HepG2 (cell line): ENCODE data around the gene SDCCAG8. TPM values are rescaled to one million over a fixed set of nuclear protein-coding genes. Genes with fewer than 3 reads are reported as not detected.

Experiments used
- ATAC-seq: fragments of 200-7000 bp; cut with Tn5 transposase; 3 replicates; pipeline ENCODE4 v1.9.1; 2020; ENCODE audit warnings: mild to moderate bottlenecking, moderate library complexity
- BruUV-seq: library from RNA; stranded (reverse); fragments of 400-500 nt; replicated peaks from 2 replicates; lab custom pipeline; 2021; lab: Mats Ljungman, UMichigan
- CTCF ChIA-PET: fragments of 300-600 bp; formaldehyde crosslinking; extraction: SDS; loops from one replicate; lab custom pipeline; 2021; ENCODE audit warnings: low total read pairs, inconsistent platforms, low intra/inter-chr PET ratio; lab: Yijun Ruan, JAX
- POLR2A ChIA-PET: fragments of 350-600 bp; sonication (Branson Sonifier 250); formaldehyde crosslinking; loops from one replicate; lab custom pipeline; 2020; ENCODE audit warnings: antibody characterized with exemption, inconsistent platforms; lab: Yijun Ruan, JAX
- DNase-seq: peaks from one replicate; pipeline ENCODE4 v3.0.0-alpha.2; 2015; ENCODE audit warnings: low spot score
- FAIRE-seq: peaks from 3 replicates; lab custom pipeline; 2011; peaks lifted over from hg19 to GRCh38; lab: Jason Lieb, UNC
- H2AFZ ChIP-seq: one replicate; pipeline ENCODE4 v1.6.1; 2011; ENCODE audit warnings: low read length, inconsistent platforms
- H3K27ac ChIP-seq: fragments of 300-600 bp; 3 replicates; pipeline ENCODE4 v1.8.0; 2011; ENCODE audit warnings: mixed run types, mild to moderate bottlenecking, mixed read lengths, low read length, inconsistent platforms; ENCODE audit not compliant: insufficient read depth; ENCODE audit errors: extremely low read length
- H3K27me3 ChIP-seq, 2 experiments: fragments of 200-600 bp in 1 of 2; 2 replicates in 1 of 2; 3 replicates in 1 of 2; pipeline versions ENCODE4 v1.6.0 to v1.8.0; 2011; ENCODE audit warnings: low read length in 2 of 2, mild to moderate bottlenecking in 2 of 2, moderate library complexity in 2 of 2, inconsistent platforms in 1 of 2; ENCODE audit not compliant: insufficient read depth in 2 of 2, control insufficient read depth in 1 of 2
- H3K36me3 ChIP-seq, 2 experiments: fragments of 200-600 bp in 1 of 2; replicated peaks in 1 of 2; 2 replicates in 1 of 2; 3 replicates in 1 of 2; pipeline versions ENCODE4 v1.5.1 to v1.8.0; 2011; ENCODE audit warnings: low read length in 2 of 2, inconsistent platforms in 1 of 2; ENCODE audit not compliant: insufficient read depth in 2 of 2, control insufficient read depth in 1 of 2
- H3K4me1 ChIP-seq: 2 replicates; pipeline ENCODE4 v1.5.1; 2012; ENCODE audit warnings: low read length, inconsistent platforms; ENCODE audit not compliant: insufficient read depth
- H3K4me2 ChIP-seq: 2 replicates; pipeline ENCODE4 v1.6.0; 2011; ENCODE audit warnings: low read depth, low read length, inconsistent platforms
- H3K4me3 ChIP-seq, 3 experiments: fragments of 200-600 bp in 1 of 3; sonication (generic), shearing (Covaris generic) in 1 of 3; replicated peaks in 1 of 3; 2 replicates each; pipeline ENCODE4 v1.5.1; 2011 to 2016; ENCODE audit warnings: low read length in 3 of 3, inconsistent platforms in 2 of 3, low read depth in 2 of 3, mild to moderate bottlenecking in 2 of 3, control low read depth in 1 of 3, mixed read lengths in 1 of 3; ENCODE audit not compliant: insufficient read depth in 1 of 3
- H3K79me2 ChIP-seq: one replicate; pipeline ENCODE4 v1.6.1; 2011; ENCODE audit warnings: low read length, inconsistent platforms; ENCODE audit not compliant: insufficient read depth
- H3K9ac ChIP-seq: 2 replicates; pipeline ENCODE4 v1.6.0; 2011; ENCODE audit warnings: mild to moderate bottlenecking, low read depth, low read length, inconsistent platforms; ENCODE audit not compliant: insufficient read depth
- H3K9me3 ChIP-seq: 2 replicates; pipeline ENCODE4 v1.5.1; 2012; ENCODE audit warnings: mild to moderate bottlenecking, low read length
- H4K20me1 ChIP-seq: 2 replicates; pipeline ENCODE4 v1.6.0; 2011; ENCODE audit warnings: inconsistent platforms, mild to moderate bottlenecking, low read length, moderate library complexity; ENCODE audit not compliant: insufficient read depth
- ATF6 ChIP-seq: sonication (generic); formaldehyde crosslinking; conservative IDR thresholded peaks from 2 replicates; pipeline ENCODE4 v1.4.0; 2020; ENCODE audit warnings: missing genetic modification reagents
- JUN ChIP-seq: sonication (generic); formaldehyde crosslinking; IDR thresholded peaks from 2 replicates; pipeline ENCODE4 v1.4.0; 2020; ENCODE audit warnings: mild to moderate bottlenecking, missing genetic modification reagents
- MAFK ChIP-seq, 2 experiments: IDR thresholded peaks in 1 of 2; conservative IDR thresholded peaks in 1 of 2; 2 replicates each; pipeline ENCODE4 v1.6.1; 2011; ENCODE audit warnings: improper control_type of control experiment in 2 of 2, low read length in 2 of 2
- MBD4 ChIP-seq: IDR thresholded peaks from 2 replicates; pipeline ENCODE4 v1.6.1; 2012; ENCODE audit warnings: low read length, inconsistent platforms, borderline replicate concordance
- MLLT10 ChIP-seq: sonication (generic); formaldehyde crosslinking; IDR thresholded peaks from 2 replicates; pipeline ENCODE4 v1.4.0; 2020; ENCODE audit warnings: missing genetic modification reagents
- NFRKB ChIP-seq: fragments of 450-650 bp; IDR thresholded peaks from 2 replicates; pipeline ENCODE4 v1.6.1; 2017
- ZNF124 ChIP-seq: sonication (generic); formaldehyde crosslinking; IDR thresholded peaks from 2 replicates; pipeline ENCODE4 v1.4.0; 2020; ENCODE audit warnings: missing genetic modification reagents
- ZNF318 ChIP-seq: sonication (generic); formaldehyde crosslinking; IDR thresholded peaks from 2 replicates; pipeline ENCODE4 v1.4.0; 2020; ENCODE audit warnings: mild to moderate bottlenecking, missing genetic modification reagents
- ZNF367 ChIP-seq: sonication (generic); formaldehyde crosslinking; IDR thresholded peaks from 2 replicates; pipeline ENCODE4 v1.4.0; 2020; ENCODE audit warnings: missing genetic modification reagents, borderline replicate concordance
- ZNF546 ChIP-seq: sonication (generic); formaldehyde crosslinking; conservative IDR thresholded peaks from 2 replicates; pipeline ENCODE4 v1.8.1; 2023; ENCODE audit warnings: mild to moderate bottlenecking, missing genetic modification reagents
- ZNF550 ChIP-seq: sonication (generic); formaldehyde crosslinking; IDR thresholded peaks from 2 replicates; pipeline ENCODE4 v1.4.0; 2020; ENCODE audit warnings: mild to moderate bottlenecking, missing genetic modification reagents, borderline replicate concordance
- ZNF563 ChIP-seq: sonication (generic); formaldehyde crosslinking; IDR thresholded peaks from 2 replicates; pipeline ENCODE4 v1.8.0; 2022; ENCODE audit warnings: mild to moderate bottlenecking, moderate library complexity, missing genetic modification reagents
- ZNF740 ChIP-seq: sonication (generic); formaldehyde crosslinking; IDR thresholded peaks from 2 replicates; pipeline ENCODE4 v1.4.0; 2020; ENCODE audit warnings: missing genetic modification reagents
- ZNF777 ChIP-seq: sonication (generic); formaldehyde crosslinking; IDR thresholded peaks from 2 replicates; pipeline ENCODE4 v1.4.0; 2020; ENCODE audit warnings: missing genetic modification reagents
- WGBS: methylation state at CpG from one replicate; pipeline ENCODE4 v1.1.6; 2017; ENCODE audit warnings: low lambda C conversion rate; 5-methylcytosine and 5-hydroxymethylcytosine counted together
- in situ Hi-C: cut with HindIII; loops from 2 replicates; pipeline ENCODE4 v1.10.0; 2017; ENCODE audit warnings: low pct_unique_long_range_greater_than_20kb; ENCODE audit not compliant: extremely low pct_ligation_motif_present
- intact Hi-C: fragments of 100-400 bp; cut with micrococcal nuclease; formaldehyde crosslinking; loops from one replicate; pipeline ENCODE4 v1.10.0; 2022; ENCODE audit not compliant: unreplicated experiment
- polyA plus RNA-seq, 8 experiments: library from polyadenylated mRNA; depleted of rRNA in 3 of 8; stranded (reverse) in 7 of 8; unstranded in 1 of 8; fragments of >200 nt; fragmentation: Illumina TruSeq in 4 of 8; extraction: Trizol in 4 of 8; gene quantifications; 2 replicates each; pipeline versions ENCODE4 v1.2.1 to v1.2.3, GENCODE V29; 2011 to 2016; ENCODE audit warnings: low read depth in 4 of 8, missing spikeins in 1 of 8, mixed read lengths in 1 of 8; ENCODE audit not compliant: insufficient read depth in 1 of 8
- total RNA-seq, 5 experiments: library from RNA; depleted of rRNA; stranded (reverse); fragments of >200 nt; fragmentation: Illumina TruSeq; extraction: Trizol; gene quantifications; 2 replicates each; pipeline ENCODE4 v1.2.3, GENCODE V29; 2016; ENCODE audit warnings: low read depth in 1 of 5
- TF ChIP-seq, protein P1 (sequence below): sonication (generic); formaldehyde crosslinking; IDR thresholded peaks from 2 replicates; pipeline ENCODE4 v1.8.1; 2023; ENCODE audit warnings: mild to moderate bottlenecking, moderate library complexity, missing genetic modification reagents

Gene SDCCAG8
- total and polyA plus RNA-seq, 2 of the 13 experiments (the other 11 are each of a cell fraction or from before 2014, with no cell fraction given): 9.5 to 13.4 TPM

DNA sequence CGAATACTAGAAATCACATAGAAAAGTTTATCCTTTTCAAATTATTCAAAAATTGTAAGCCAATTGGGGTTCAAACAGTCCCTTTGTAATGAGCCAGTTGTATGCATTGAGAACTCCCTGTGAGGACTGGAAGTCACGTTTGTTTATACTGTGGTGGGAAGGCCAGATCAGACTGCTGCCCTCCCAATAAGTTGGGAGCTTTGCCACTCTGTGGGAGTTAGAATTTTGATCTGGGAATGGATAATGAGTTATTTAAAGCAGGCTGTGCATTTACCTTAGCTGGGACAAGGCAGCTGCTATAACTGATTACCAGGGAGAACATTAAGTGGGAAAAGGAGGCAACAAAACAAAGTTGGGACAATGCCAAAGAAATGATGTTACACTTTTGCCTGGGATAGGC, 178.8 kb downstream of the SDCCAG8 start:
- Histone ChIP-seq H4K20me1 (no peaks in the 10 kb centered on the region), H3K79me2 (no peaks in the 10 kb centered on the region), H3K4me1 (no peaks in the 10 kb centered on the region), H3K27me3 (no peaks in the 10 kb centered on the region; a peak in 1 of 5 replicates), H2AFZ (no peak overlapping the region), H3K36me3 (no peaks in the 10 kb centered on the region), H3K27ac (no peak overlapping the region), H3K9me3 (no peaks in the 10 kb centered on the region), H3K4me2 (no peak overlapping the region), H3K4me3 (no peak overlapping the region), H3K9ac (no peak overlapping the region)
- in situ Hi-C loops (no loop called here), intact Hi-C loops (no loop called here)
- FAIRE-seq (no peak), DNase-seq (no peak), ATAC-seq (no peak)
- POLR2A ChIA-PET: no interaction called here
- no TSS peak for BruUV-seq
- WGBS: 83% methylated on average over 2 of the region's 2 CpGs
- CTCF ChIA-PET: no interaction called here
- TF ChIP-seq ZNF367 (no peak), ZNF124 (CRISPR knock-in tag) (no peak), ZNF546 (CRISPR knock-in tag) (no peak), ATF6 (no peak), NFRKB (no peak), ZNF563 (CRISPR knock-in tag) (no peak), ZNF318 (no peak), MAFK (conservative IDR thresholded peaks at IDR 0.05 in 1 of 2, IDR thresholded peaks at IDR 0.05 in 1 of 2; ENCODE audit: low read length in 2 of 2) (no peak), ZNF777 (CRISPR knock-in tag) (no peak), ZNF550 (CRISPR knock-in tag) (no peak), ZNF740 (CRISPR knock-in tag) (no peak), MBD4 (no peak), JUN (CRISPR knock-in tag) (no peak), MLLT10 (CRISPR knock-in tag) (no peak)
- TF ChIP-seq, protein P1, sequence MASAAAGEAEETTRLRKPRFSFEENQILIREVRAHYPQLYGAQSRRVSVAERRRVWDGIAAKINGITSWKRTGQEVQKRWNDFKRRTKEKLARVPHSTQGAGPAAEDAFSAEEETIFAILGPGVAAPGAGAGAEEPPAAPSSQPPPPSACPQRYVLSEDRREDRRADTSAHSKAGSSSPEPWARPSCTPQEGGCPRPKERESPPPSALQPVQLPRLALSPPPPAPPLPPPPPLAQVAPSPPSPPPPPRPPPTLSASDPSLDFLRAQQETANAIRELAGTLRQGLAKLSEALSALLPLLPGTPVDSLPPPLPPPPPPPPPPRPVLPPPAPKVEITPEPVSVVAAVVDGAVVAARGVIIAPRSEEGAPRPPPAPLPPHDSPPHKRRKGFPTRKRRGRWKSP (CRISPR knock-in tag): no peak
